Cardiac muscle cell (in vitro differentiated cells and primary cell): Measurements from ENCODE around the gene TUFT1. TPM values are rescaled to one million over a fixed set of nuclear protein-coding genes. Genes with fewer than 3 reads are reported as not detected.

Experiments
- DNase-seq, 2 donors: peaks; one replicate each; pipeline versions ENCODE4 v3.0.0 to v3.0.0-alpha.2; 2010 to 2017; ENCODE audit warnings: low read depth in 1 of 2, low spot score in 1 of 2
- H3K27ac ChIP-seq: fragments of 200-600 bp; sonication (generic); 2 replicates; pipeline ENCODE4 v1.5.1; 2016
- H3K27me3 ChIP-seq: fragments of 200-600 bp; sonication (generic); 2 replicates; pipeline ENCODE4 v1.6.0; 2016; ENCODE audit warnings: control low read depth
- H3K36me3 ChIP-seq: fragments of 200-600 bp; sonication (generic); 2 replicates; pipeline ENCODE4 v1.5.1; 2016; ENCODE audit warnings: control low read depth
- H3K4me1 ChIP-seq: fragments of 200-600 bp; sonication (generic); 2 replicates; pipeline ENCODE4 v1.8.1; 2017; ENCODE audit warnings: low read depth, mild to moderate bottlenecking, mixed run types
- H3K4me3 ChIP-seq: fragments of 200-600 bp; sonication (generic); 2 replicates; pipeline ENCODE4 v1.5.1; 2016; ENCODE audit warnings: mild to moderate bottlenecking
- H3K9me3 ChIP-seq: fragments of 200-600 bp; sonication (generic); 2 replicates; pipeline ENCODE4 v1.5.1; 2017; ENCODE audit warnings: low read depth, mild to moderate bottlenecking, control low read depth
- CTCF ChIP-seq: IDR thresholded peaks from 2 replicates; pipeline ENCODE4 v1.5.1; 2012; ENCODE audit warnings: low read depth, mild to moderate bottlenecking, low read length
- polyA plus RNA-seq: library from polyadenylated mRNA; unstranded; fragments of >200 nt; fragmentation: Nextera tagmentation; extraction: Ambion mirVana; gene quantifications from 2 replicates; pipeline ENCODE4 v1.2.1, GENCODE V29; 2016
- total RNA-seq: library from RNA; depleted of rRNA; stranded (reverse); fragments of >200 nt; gene quantifications from 2 replicates; pipeline ENCODE4 v1.2.3, GENCODE V29; 2016

TUFT1 gene
- total and polyA plus RNA-seq, 2 experiments from 2014 or later: 7.0 to 7.7 TPM

DNA sequence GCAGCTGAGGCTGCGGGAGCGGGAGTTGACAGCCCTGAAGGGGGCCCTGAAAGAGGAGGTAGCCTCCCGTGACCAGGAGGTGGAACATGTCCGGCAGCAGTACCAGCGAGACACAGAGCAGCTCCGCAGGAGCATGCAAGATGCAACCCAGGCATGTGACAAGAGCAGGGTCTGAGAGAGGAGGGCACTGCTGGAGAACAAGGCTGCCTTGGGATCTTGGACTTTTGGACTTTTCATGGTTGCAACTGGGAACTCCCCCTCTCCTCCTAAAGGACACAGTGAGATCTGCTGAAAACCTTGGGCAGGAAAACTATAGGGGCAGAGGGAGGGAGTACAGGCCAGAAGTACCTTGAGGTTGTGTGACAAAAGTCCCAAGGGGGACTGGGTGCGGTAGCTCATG is 15.4 kb upstream of the TUFT1 start:
- H3K36me3 ChIP-seq: no peaks in the 10 kb centered on the region
- no peak overlapping the region for H3K27ac ChIP-seq
- no peak for TF ChIP-seq CTCF
- no peak for DNase-seq
- no peaks in the 10 kb centered on the region for H3K4me1 ChIP-seq
- no peak overlapping the region for H3K4me3 ChIP-seq
- H3K9me3 ChIP-seq: no peaks in the 10 kb centered on the region
- no peaks in the 10 kb centered on the region for H3K27me3 ChIP-seq

GRCh38 chr1:151526735-151527525 is 13.2 kb upstream of the TUFT1 start:
- Histone ChIP-seq H3K27me3 (no peaks in the 10 kb centered on the region), H3K4me1 (no peaks in the 10 kb centered on the region), H3K27ac (no peak overlapping the region), H3K4me3 (no peak overlapping the region), H3K36me3 (no peaks in the 10 kb centered on the region), H3K9me3 (no peaks in the 10 kb centered on the region)
- no peak for DNase-seq
- no peak for TF ChIP-seq CTCF

GRCh38 chr1:151529211-151529702 is 10.9 kb upstream of the TUFT1 start:
- TF ChIP-seq CTCF: no peak

GRCh38 chr1:151529781-151530180 is 10.3 kb upstream of the TUFT1 start:
- no peak overlapping the region for H3K27ac ChIP-seq

More at GRCh38 chr1:151529211-151529702, 10.9 kb upstream of the TUFT1 start:
- no peak for DNase-seq
- H3K4me1 ChIP-seq: no peaks in the 10 kb centered on the region
- no peaks in the 10 kb centered on the region for H3K9me3 ChIP-seq
- no peak overlapping the region for H3K27ac ChIP-seq
- no peak overlapping the region for H3K4me3 ChIP-seq
- no peaks in the 10 kb centered on the region for H3K27me3 ChIP-seq
- no peaks in the 10 kb centered on the region for H3K36me3 ChIP-seq

GRCh38 chr1:151530461-151530860 is 9.6 kb upstream of the TUFT1 start:
- Histone ChIP-seq H3K27me3 (no peaks in the 10 kb centered on the region), H3K9me3 (no peaks in the 10 kb centered on the region), H3K4me1 (no peaks in the 10 kb centered on the region), H3K36me3 (no peaks in the 10 kb centered on the region), H3K27ac (no peak overlapping the region), H3K4me3 (no peak overlapping the region)
- no peak for TF ChIP-seq CTCF
- no peak for DNase-seq

More at GRCh38 chr1:151529781-151530180, 10.3 kb upstream of the TUFT1 start:
- Histone ChIP-seq H3K9me3 (no peaks in the 10 kb centered on the region), H3K4me3 (no peak overlapping the region), H3K27me3 (no peaks in the 10 kb centered on the region), H3K4me1 (no peaks in the 10 kb centered on the region), H3K36me3 (no peaks in the 10 kb centered on the region)
- DNase-seq: no peak
- TF ChIP-seq CTCF: no peak
